Stimulated activated CD4-positive, alpha-beta T cell treated with anti-CD3 and anti-CD28 coated beads, TNF-alpha, amount 100 ng/mL, for 1 hour (primary cell): ENCODE data around the gene PEX6.
A peak's percentile ranks its signal among the peaks of the same experiment; 100 is the strongest.
"Not testable (repeated sequence)": the region's sequence is repeated elsewhere in the genome, so short reads cannot be mapped to it uniquely, and the experiment has no call there.

Experiments used
- DNase-seq, 3 donors: peaks; one replicate each; pipeline ENCODE4 v3.0.0-alpha.2; 2020; ENCODE audit warnings: low read depth in 3 of 3, low spot score in 1 of 3

Gene PEX6

GRCh38 chr6:42968126-42968701 is 10.8 kb downstream of the PEX6 start:
- no peak for DNase-seq

GRCh38 chr6:42967228-42967627 is 11.8 kb downstream of the PEX6 start:
- DNase-seq, result no peak

- no peak for DNase-seq
Observed at GRCh38 chr6:42966571-42966970, 12.4 kb downstream of the PEX6 start.

GRCh38 chr6:42963855-42964605 is 15.0 kb downstream of the PEX6 start:
- no peak for DNase-seq

GRCh38 chr6:42963179-42963854 is 15.7 kb downstream of the PEX6 start:
- no peak for DNase-seq

GRCh38 chr6:42962502-42963178 is 16.3 kb downstream of the PEX6 start:
- DNase-seq, result no peak

- no peak for DNase-seq
Observed at GRCh38 chr6:42962096-42962495, 16.9 kb downstream of the PEX6 start.

- no peak for DNase-seq
Observed at GRCh38 chr6:42961020-42961470, 17.9 kb downstream of the PEX6 start.

- DNase-seq, result peak in 1 of 3 donors; percentile 24
Observed at GRCh38 chr6:42960243-42961019, 18.6 kb downstream of the PEX6 start, which contains the start of gene GNMT. TSS of gene GNMT (plus strand) at chr6:42960754. CDS start at chr6:42960768, 14 bp downstream.

- DNase-seq, result no peak
Observed at GRCh38 chr6:42959917-42960242, 19.1 kb downstream of the PEX6 start.

- DNase-seq, result no peak
Observed at GRCh38 chr6:42958125-42958524, 20.9 kb downstream of the PEX6 start.

GRCh38 chr6:42954405-42954804 is 24.6 kb downstream of the PEX6 start:
- not testable (repeated sequence) for DNase-seq

- no peak for DNase-seq
Observed at GRCh38 chr6:42952389-42952788, 26.6 kb downstream of the PEX6 start.

GRCh38 chr6:42947950-42948349 is 31.0 kb downstream of the PEX6 start:
- DNase-seq, result no peak

GRCh38 chr6:42942444-42942843 is 36.5 kb downstream of the PEX6 start:
- no peak for DNase-seq

GRCh38 chr6:42941356-42941755 is 37.6 kb downstream of the PEX6 start:
- DNase-seq, result not testable (repeated sequence)

GRCh38 chr6:42940493-42941045 is 38.4 kb downstream of the PEX6 start:
- no peak for DNase-seq

GRCh38 chr6:42939810-42940167 is 39.2 kb downstream of the PEX6 start:
- DNase-seq, result no peak

GRCh38 chr6:42938987-42939809 is 39.8 kb downstream of the PEX6 start:
- no peak for DNase-seq

GRCh38 chr6:42938428-42938796 is 40.6 kb downstream of the PEX6 start:
- DNase-seq, result no peak
